Measurements from ENCODE around the gene COL4A2. TPM values are rescaled to one million over a fixed set of nuclear protein-coding genes. Genes with fewer than 3 reads are reported as not detected.

COL4A2 gene
- total RNA-seq, 6 donors from 2014 or later: 169 to 458 (median 258) TPM

DNA sequence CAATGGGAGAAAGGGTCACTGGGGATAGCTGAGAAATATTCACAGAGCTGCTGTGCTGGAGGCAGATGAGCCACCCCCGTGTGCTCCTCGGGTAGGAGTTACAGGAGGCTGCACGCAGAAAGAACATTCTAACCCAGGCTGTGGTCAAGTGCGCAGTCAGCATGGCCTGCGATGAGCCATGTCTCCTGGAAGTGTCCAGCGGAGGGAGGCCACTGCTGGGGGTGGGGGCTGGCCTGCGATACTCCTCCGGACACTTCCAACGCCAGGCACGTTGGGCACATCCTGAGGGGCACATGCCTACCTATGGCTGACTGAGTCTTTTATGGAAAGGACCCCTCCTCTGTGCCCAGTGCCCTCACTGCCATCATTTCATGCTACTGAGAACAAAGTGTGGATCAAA, 198.5 kb downstream of the COL4A2 start:
- no peak for TF ChIP-seq EP300 (IDR thresholded peaks at IDR 0.05)
- TF ChIP-seq POLR2AphosphoS5 (IDR thresholded peaks at IDR 0.05): no peak
- TF ChIP-seq POLR2A (IDR thresholded peaks at IDR 0.05): no peak
- TF ChIP-seq, protein P1, sequence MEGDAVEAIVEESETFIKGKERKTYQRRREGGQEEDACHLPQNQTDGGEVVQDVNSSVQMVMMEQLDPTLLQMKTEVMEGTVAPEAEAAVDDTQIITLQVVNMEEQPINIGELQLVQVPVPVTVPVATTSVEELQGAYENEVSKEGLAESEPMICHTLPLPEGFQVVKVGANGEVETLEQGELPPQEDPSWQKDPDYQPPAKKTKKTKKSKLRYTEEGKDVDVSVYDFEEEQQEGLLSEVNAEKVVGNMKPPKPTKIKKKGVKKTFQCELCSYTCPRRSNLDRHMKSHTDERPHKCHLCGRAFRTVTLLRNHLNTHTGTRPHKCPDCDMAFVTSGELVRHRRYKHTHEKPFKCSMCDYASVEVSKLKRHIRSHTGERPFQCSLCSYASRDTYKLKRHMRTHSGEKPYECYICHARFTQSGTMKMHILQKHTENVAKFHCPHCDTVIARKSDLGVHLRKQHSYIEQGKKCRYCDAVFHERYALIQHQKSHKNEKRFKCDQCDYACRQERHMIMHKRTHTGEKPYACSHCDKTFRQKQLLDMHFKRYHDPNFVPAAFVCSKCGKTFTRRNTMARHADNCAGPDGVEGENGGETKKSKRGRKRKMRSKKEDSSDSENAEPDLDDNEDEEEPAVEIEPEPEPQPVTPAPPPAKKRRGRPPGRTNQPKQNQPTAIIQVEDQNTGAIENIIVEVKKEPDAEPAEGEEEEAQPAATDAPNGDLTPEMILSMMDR (IDR thresholded peaks at IDR 0.05): no peak
- peaks cover 15 to 29% (median 16%) of the 10 kb centered on the region in 4 donors for H3K4me1 ChIP-seq
- H3K27ac ChIP-seq: no peak overlapping the region
- DNase-seq (peak in 1 of 2 donors; percentile 47), ATAC-seq (ENCODE audit: low FRiP score in 2 of 2) (no peak)
- H3K36me3 ChIP-seq: peaks cover 3 to 100% (median 53%) of the 10 kb centered on the region in 4 donors
- H3K27me3 ChIP-seq: no peaks in the 10 kb centered on the region
- no peaks in the 10 kb centered on the region for H3K9me3 ChIP-seq
- H3K4me3 ChIP-seq: no peak overlapping the region
- 91 to 94% methylated on average over 10 of the region's 10 CpGs for WGBS, 2 donors

DNA sequence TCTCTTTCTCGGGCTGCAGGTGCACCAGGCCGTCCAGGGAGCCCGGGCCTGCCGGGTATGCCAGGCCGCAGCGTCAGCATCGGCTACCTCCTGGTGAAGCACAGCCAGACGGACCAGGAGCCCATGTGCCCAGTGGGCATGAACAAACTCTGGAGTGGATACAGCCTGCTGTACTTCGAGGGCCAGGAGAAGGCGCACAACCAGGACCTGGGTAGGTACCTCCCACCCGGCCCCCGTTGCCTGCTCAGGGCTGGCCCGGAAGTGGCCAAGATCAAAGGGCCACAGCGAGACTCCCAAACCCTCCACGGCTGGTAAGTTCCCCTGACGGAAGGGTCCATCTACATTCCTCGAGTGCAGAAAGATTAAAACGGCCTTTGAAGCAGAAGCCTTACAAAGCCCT, 199.3 kb downstream of the COL4A2 start:
- no peaks in the 10 kb centered on the region for H3K27me3 ChIP-seq
- TF ChIP-seq, protein P1 (IDR thresholded peaks at IDR 0.05): no peak
- TF ChIP-seq POLR2AphosphoS5 (IDR thresholded peaks at IDR 0.05) (no peak), POLR2A (IDR thresholded peaks at IDR 0.05) (no peak), EP300 (IDR thresholded peaks at IDR 0.05) (no peak)
- ATAC-seq (ENCODE audit: low FRiP score in 2 of 2): no peak
- no peak overlapping the region for H3K4me3 ChIP-seq
- H3K4me1 ChIP-seq: peaks cover 15 to 29% (median 16%) of the 10 kb centered on the region in 4 donors
- DNase-seq: peak in 1 of 2 donors; percentile 66
- H3K36me3 ChIP-seq: peaks cover 3 to 100% (median 56%) of the 10 kb centered on the region in 4 donors
- 62 to 81% methylated on average over 18 of the region's 18 CpGs for WGBS, 2 donors
- peak overlapping the region in 3 of 4 donors; percentile 45 to 60 (median 51) for H3K27ac ChIP-seq
- H3K9me3 ChIP-seq: no peaks in the 10 kb centered on the region

DNA sequence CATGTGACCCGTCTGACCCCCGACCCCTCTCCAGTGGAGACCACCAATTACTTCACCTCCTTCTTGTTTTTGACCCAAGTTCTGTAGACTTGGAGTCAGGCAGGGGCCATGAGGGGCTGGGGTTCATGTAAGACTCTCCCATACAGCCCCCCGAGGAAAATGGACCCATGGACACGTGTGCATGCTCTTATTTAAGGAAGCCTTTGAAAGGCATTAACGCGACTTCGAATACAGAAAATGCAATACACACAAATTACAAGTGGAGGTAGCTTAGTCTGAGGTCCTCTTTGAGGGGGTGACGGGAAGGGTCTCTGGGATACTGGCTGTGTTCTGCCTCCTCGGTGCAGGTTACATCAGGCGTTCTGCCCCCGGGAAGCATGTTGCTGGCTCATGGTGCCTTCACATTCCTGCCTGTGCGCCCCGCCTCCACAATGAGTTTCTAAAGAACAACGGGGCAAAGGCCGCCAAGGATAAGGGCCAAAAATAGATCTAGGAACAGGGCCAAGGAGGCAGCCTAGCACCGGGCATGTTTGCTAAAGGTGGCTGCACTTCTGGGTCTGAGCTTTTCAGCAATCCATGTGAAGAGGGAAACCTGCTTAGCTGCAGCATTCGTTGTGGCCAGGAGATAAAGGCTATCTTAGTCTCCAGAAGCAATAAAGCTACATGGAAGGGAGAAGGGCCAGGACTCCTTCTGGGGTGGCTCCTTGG, 199.9 kb downstream of the COL4A2 start:
- Histone ChIP-seq H3K4me1 (peaks cover 15 to 29% (median 16%) of the 10 kb centered on the region in 4 donors), H3K9me3 (no peaks in the 10 kb centered on the region), H3K27ac (peak overlapping the region; percentile 11 to 74 (median 65)), H3K36me3 (peaks cover 3 to 100% (median 59%) of the 10 kb centered on the region in 4 donors), H3K4me3 (no peak overlapping the region), H3K27me3 (no peaks in the 10 kb centered on the region)
- ATAC-seq (ENCODE audit: low FRiP score in 2 of 2) (peak; percentile 61 to 84), DNase-seq (peak in 1 of 2 donors; percentile 86)
- 57 to 60% methylated on average over 17 of the region's 17 CpGs for WGBS, 2 donors
- TF ChIP-seq POLR2AphosphoS5 (IDR thresholded peaks at IDR 0.05): peak; percentile 35 to 61
- peak in 1 of 4 donors; percentile 81 for TF ChIP-seq EP300 (IDR thresholded peaks at IDR 0.05)
- no peak for TF ChIP-seq POLR2A (IDR thresholded peaks at IDR 0.05)
- TF ChIP-seq, protein P1 (IDR thresholded peaks at IDR 0.05): no peak

DNA sequence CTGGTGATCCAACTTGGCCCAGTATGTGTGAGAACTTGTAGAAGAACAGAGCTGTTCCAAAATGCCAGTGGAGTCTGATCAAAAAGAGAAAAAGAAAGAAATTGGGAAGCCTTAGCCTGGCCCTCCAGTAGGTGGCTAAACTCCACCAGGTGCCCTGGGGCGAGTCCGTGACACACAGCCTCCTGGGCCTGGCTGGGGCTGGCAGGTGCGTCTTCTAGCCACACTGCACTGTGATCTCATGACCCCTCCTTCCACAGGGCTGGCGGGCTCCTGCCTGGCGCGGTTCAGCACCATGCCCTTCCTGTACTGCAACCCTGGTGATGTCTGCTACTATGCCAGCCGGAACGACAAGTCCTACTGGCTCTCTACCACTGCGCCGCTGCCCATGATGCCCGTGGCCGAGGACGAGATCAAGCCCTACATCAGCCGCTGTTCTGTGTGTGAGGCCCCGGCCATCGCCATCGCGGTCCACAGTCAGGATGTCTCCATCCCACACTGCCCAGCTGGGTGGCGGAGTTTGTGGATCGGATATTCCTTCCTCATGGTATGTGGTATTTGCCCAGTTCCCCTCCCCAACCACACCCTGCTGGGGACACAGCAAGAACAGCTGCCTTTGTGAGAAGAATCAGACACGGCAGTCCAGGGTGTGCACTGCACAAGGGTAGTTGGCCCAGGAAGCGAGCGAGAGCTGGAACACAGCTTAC, 200.7 kb downstream of the COL4A2 start:
- Histone ChIP-seq H3K36me3 (peaks cover 0 to 100% (median 61%) of the 10 kb centered on the region in 4 donors), H3K9me3 (no peaks in the 10 kb centered on the region), H3K27me3 (no peaks in the 10 kb centered on the region), H3K4me1 (peaks cover 15 to 29% (median 16%) of the 10 kb centered on the region in 4 donors), H3K27ac (peak overlapping the region; percentile 11 to 74 (median 65)), H3K4me3 (no peak overlapping the region)
- 62 to 82% methylated on average over 17 to 22 of the region's 23 CpGs for WGBS, 2 donors
- ATAC-seq (ENCODE audit: low FRiP score in 2 of 2): peak; percentile 37 to 79
- DNase-seq: peak; percentile 78 to 80
- TF ChIP-seq POLR2AphosphoS5 (IDR thresholded peaks at IDR 0.05): peak in 1 of 2 donors; percentile 20
- TF ChIP-seq, protein P1 (IDR thresholded peaks at IDR 0.05): peak in 5 of 6 experiments; percentile 15 to 60 (median 28)
- TF ChIP-seq POLR2A (IDR thresholded peaks at IDR 0.05): no peak
- no peak for TF ChIP-seq EP300 (IDR thresholded peaks at IDR 0.05)
